Hair follicle dermal papilla cell (primary cell): ENCODE data around the gene OR9Q1. TPM values are rescaled to one million over a fixed set of nuclear protein-coding genes. Genes with fewer than 3 reads are reported as not detected.

Experiments
- small RNA-seq: library from RNA; depleted of rRNA; stranded (forward); fragments of <200 nt; gene quantifications from one replicate; pipeline ENCODE3, GENCODE V24; 2012
- total RNA-seq: library from RNA; depleted of rRNA; stranded (reverse); fragments of >200 nt; gene quantifications from 2 replicates; pipeline ENCODE4 v1.2.3, GENCODE V29; 2012

OR9Q1 gene, protein sequence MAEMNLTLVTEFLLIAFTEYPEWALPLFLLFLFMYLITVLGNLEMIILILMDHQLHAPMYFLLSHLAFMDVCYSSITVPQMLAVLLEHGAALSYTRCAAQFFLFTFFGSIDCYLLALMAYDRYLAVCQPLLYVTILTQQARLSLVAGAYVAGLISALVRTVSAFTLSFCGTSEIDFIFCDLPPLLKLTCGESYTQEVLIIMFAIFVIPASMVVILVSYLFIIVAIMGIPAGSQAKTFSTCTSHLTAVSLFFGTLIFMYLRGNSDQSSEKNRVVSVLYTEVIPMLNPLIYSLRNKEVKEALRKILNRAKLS
- total RNA-seq, result not detected in 2 replicates

DNA sequence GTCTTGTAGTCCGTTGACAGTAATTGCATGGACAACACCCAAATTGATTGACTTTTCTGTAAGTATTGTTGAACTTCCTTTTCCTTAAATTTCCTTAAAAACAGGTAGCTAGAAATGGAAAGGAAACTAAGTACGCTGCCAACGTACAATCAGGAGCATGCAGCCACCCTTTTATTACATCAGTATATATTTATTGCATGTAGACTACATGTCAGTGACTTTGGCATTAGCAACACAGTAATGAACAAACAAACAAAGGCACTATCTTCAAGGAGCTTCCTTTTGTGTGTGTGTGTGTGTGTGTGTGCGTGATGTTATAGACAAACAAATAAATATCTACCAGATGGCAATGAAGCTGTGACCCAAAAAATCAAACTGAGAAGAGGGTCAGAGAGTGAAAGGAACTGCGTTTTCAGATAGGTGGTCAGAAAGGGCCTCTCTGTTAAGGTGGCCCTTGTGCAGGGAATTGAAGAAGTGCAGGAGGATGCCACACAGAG lies at the start of gene OR9Q1:
OR9Q1 (plus strand) TSS at position 447 of the 497 bp plus-strand sequence. CDS start 155,564 bp downstream, outside the sequence.

DNA sequence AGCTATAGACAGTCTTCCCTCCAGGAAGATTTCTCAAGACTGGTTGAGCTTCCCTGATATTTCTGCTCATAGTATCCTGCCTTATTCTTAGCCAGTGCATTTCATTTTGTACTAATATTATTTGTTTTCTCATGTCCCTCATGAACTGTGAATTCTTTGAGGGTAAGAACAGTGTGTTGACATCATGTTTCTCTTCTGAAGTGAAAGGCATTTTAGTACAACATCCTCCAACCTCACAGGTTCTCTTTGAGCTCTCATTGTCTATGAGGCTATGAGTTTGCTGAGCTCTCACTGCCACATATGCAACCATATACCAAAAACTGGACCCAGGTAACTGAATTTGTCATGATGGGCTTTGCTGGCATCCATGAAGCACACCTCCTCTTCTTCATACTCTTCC lies 7.0 kb downstream of the OR9Q1 start, which contains the start of gene OR6Q1:
OR6Q1 (plus strand) TSS at position 301 of the 400 bp plus-strand sequence; CDS start at position 301, 0 bp downstream.

DNA sequence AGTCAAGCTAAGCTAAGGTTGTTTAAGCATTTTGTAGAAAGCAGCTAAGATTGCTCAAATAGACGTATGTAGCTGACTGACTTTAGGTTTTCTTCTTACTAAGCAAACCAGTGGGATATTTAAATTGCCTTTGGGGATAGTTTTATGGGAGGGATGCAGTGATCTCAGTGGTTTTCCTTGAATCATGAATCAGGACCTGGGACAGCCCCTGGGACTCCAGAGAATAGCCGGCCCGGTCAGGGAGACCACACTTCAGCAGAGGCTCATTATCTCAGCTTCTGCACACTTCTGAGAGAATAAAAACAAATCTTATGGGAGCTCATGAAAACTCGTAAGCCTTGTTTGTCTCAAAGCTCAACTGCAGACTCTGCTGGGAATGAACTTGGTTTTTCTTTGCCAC lies 101.8 kb downstream of the OR9Q1 start, which contains the start of gene OR9I1:
OR9I1 (minus strand) TSS at position 62 of the 400 bp plus-strand sequence. CDS start 6,086 bp downstream, outside the sequence.

DNA sequence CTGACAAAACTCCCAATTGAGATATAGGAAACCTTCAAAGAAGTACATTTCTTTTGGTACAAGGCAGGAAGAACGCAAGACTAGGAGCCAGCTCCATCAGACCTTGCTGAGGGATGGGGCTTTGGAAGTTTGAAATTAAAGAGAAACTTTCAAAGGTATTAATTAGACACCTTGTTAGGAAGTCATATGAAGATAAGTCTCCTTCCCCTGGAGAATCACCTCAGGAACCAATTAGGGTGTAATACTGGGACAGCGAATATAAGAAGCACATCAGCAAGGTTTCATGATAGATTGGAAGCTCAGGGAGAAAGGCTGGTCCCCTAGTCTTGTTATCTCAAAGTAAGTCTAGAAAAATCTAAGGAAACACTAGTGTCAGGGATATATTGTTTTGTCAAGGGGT lies 165.1 kb downstream of the OR9Q1 start, which contains the start of gene OR9Q2:
OR9Q2 (plus strand) TSS at position 301 of the 400 bp plus-strand sequence. CDS start 1,421 bp downstream, outside the sequence.

DNA sequence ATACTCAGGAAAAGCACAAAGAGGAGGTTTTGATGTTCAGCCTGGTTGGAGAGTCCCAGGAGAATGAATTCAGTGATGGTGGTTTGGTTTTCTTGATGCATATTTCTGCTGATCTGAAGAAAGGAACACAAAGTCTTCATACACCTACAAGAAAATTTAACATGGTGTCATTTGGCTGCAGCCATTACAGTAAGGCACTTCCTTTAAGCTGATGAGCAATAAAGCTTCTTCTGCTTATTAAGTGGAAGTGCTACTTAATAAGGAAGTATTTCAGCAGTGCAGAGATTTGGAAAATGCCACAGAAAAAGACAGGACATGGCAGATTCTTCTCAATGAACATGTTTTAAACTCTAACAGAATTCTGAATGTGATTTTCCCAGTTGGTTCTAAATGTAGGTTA lies 180.4 kb downstream of the OR9Q1 start, which contains the start of gene OR1S2:
OR1S2 (minus strand) TSS at position 101 of the 400 bp plus-strand sequence; CDS start at position 101, 0 bp downstream.

DNA sequence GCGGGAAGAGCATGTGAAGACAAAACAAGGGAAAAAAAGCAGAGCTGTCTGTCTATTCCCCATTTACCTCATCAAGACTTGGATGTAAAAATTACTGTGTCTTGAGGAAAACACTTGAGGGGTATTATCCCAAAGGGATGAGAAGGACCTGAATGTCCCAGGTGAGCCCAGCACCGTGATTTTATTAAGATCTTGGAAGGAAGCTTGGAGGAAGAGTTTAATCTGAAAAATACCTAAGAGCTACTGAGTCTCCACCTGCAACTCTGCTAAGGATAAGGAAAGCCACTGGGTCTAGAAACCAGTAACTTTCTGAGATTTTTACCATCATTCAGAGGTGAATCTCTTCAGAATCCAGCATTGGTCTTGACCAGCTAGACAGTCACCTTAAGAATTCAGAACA lies 188.7 kb downstream of the OR9Q1 start, which contains the start of gene OR1S1:
OR1S1 (plus strand) TSS at position 301 of the 400 bp plus-strand sequence.

Small RNA genes within 50 kb of the gene (small RNA-seq; reads per million reads assigned to genes)
- not detected for gene RNU6-899P

Other genes starting within 250 kb of the OR9Q1 start
- gene OR6Q1, start 7.1 kb downstream of the OR9Q1 start, total RNA-seq, result not detected in 2 replicates
- not detected in 2 replicates for gene OR9I1, start 101.6 kb downstream of the OR9Q1 start, total RNA-seq
- not detected in 2 replicates for gene OR9Q2, start 165.2 kb downstream of the OR9Q1 start, total RNA-seq
- gene OR1S2, start 180.3 kb downstream of the OR9Q1 start, total RNA-seq, result not detected in 2 replicates
- not detected in 2 replicates for gene OR1S1, start 188.8 kb downstream of the OR9Q1 start, total RNA-seq
- not detected in 2 replicates for gene OR10Q1, start 205.0 kb downstream of the OR9Q1 start, total RNA-seq
- gene OR10W1, start 244.4 kb downstream of the OR9Q1 start, total RNA-seq, result not detected in 2 replicates